Neural cell (in vitro differentiated cells): ENCODE results near the gene KCNQ2. TPM values are rescaled to one million over a fixed set of nuclear protein-coding genes. Genes with fewer than 3 reads are reported as not detected.

ENCODE experiments used
- H2AFZ ChIP-seq: fragments of 200-600, 300-800 bp; sonication (generic), shearing (Covaris generic); 2 replicates; pipeline ENCODE4 v1.6.0; 2014; ENCODE audit warnings: low read depth, mild to moderate bottlenecking, antibody characterized with exemption, low read length, moderate library complexity
- H3F3A ChIP-seq: fragments of 200-600 bp; shearing (Covaris generic); 2 replicates; pipeline ENCODE4 v1.6.1; 2016; ENCODE audit warnings: mild to moderate bottlenecking, moderate library complexity, mixed read lengths, antibody characterized with exemption, low read length; ENCODE audit not compliant: insufficient read depth, poor library complexity, severe bottlenecking
- H3K27ac ChIP-seq: fragments of 200-600, 300-800 bp; sonication (generic), shearing (Covaris generic); 2 replicates; pipeline ENCODE4 v1.5.1; 2014; ENCODE audit warnings: mild to moderate bottlenecking, low read length, moderate library complexity
- H3K27me3 ChIP-seq: fragments of 300-800, 200-600 bp; sonication (generic), shearing (Covaris generic); 2 replicates; pipeline ENCODE4 v1.6.0; 2014; ENCODE audit warnings: mild to moderate bottlenecking, low read depth, low read length, moderate library complexity; ENCODE audit not compliant: insufficient read depth
- H3K36me3 ChIP-seq: fragments of 300-800, 200-600 bp; sonication (generic), shearing (Covaris generic); 2 replicates; pipeline ENCODE4 v1.5.1; 2014; ENCODE audit warnings: mild to moderate bottlenecking, antibody characterized with exemption, low read length, moderate library complexity; ENCODE audit not compliant: insufficient read depth
- H3K4me2 ChIP-seq: fragments of 300-800, 200-600 bp; sonication (generic), shearing (Covaris generic); 2 replicates; pipeline ENCODE4 v1.6.0; 2014; ENCODE audit warnings: mild to moderate bottlenecking, low read length
- H3K4me3 ChIP-seq: fragments of 300-800, 200-600 bp; sonication (generic), shearing (Covaris generic); 2 replicates; pipeline ENCODE4 v1.5.1; 2014; ENCODE audit warnings: mild to moderate bottlenecking, low read length, moderate library complexity
- H3K79me2 ChIP-seq: fragments of 200-600 bp; shearing (Covaris generic); replicated peaks from 2 replicates; pipeline ENCODE4 v1.6.0; 2014; ENCODE audit warnings: mild to moderate bottlenecking, low read length, moderate library complexity; ENCODE audit not compliant: insufficient read depth
- H3K9ac ChIP-seq: fragments of 300-800, 200-600 bp; sonication (generic), shearing (Covaris generic); 2 replicates; pipeline ENCODE4 v1.6.1; 2016; ENCODE audit warnings: mild to moderate bottlenecking, low read length, mixed read lengths
- H3K9me2 ChIP-seq: fragments of 200-600 bp; shearing (Covaris generic); 2 replicates; pipeline ENCODE4 v1.6.1; 2016; ENCODE audit warnings: mild to moderate bottlenecking, low read length, mixed read lengths; ENCODE audit not compliant: insufficient read depth
- H3K9me3 ChIP-seq: fragments of 200-600, 300-800 bp; sonication (generic), shearing (Covaris generic); 2 replicates; pipeline ENCODE4 v1.6.1; 2016; ENCODE audit warnings: mild to moderate bottlenecking, mixed run types, low read length, moderate library complexity, mixed read lengths
- H4K20me1 ChIP-seq: fragments of 200-600 bp; shearing (Covaris generic); 2 replicates; pipeline ENCODE4 v1.6.1; 2016; ENCODE audit warnings: mild to moderate bottlenecking, mixed run types; ENCODE audit not compliant: insufficient read depth
- EP300 ChIP-seq: fragments of 450-650 bp; conservative IDR thresholded peaks from 2 replicates; pipeline ENCODE4 v1.6.1; 2014; ENCODE audit warnings: antibody characterized with exemption, mild to moderate bottlenecking, moderate library complexity; ENCODE audit not compliant: poor library complexity, severe bottlenecking
- EZH2 ChIP-seq: fragments of 200-600, 300-800 bp; shearing (Covaris generic), sonication (generic); IDR thresholded peaks from 2 replicates; pipeline ENCODE4 v1.6.1; 2014; ENCODE audit warnings: antibody characterized with exemption, low read length, borderline replicate concordance, mild to moderate bottlenecking; ENCODE audit not compliant: insufficient read depth, poor library complexity, severe bottlenecking
- MXI1 ChIP-seq: fragments of 450-650 bp; conservative IDR thresholded peaks from 2 replicates; pipeline ENCODE4 v1.6.1; 2014; ENCODE audit warnings: antibody characterized with exemption, mild to moderate bottlenecking; ENCODE audit not compliant: poor library complexity, severe bottlenecking
- POLR2AphosphoS5 ChIP-seq: IDR thresholded peaks from 2 replicates; pipeline ENCODE4 v1.6.1; 2012
- RAD21 ChIP-seq: fragments of 450-650 bp; conservative IDR thresholded peaks from 2 replicates; pipeline ENCODE4 v1.6.1; 2014; ENCODE audit warnings: antibody characterized with exemption, mild to moderate bottlenecking, moderate library complexity
- SMC3 ChIP-seq: fragments of 450-650 bp; conservative IDR thresholded peaks from 2 replicates; pipeline ENCODE4 v1.6.1; 2014; ENCODE audit warnings: antibody characterized with exemption, mild to moderate bottlenecking, moderate library complexity; ENCODE audit not compliant: poor library complexity
- TAF1 ChIP-seq: IDR thresholded peaks from 2 replicates; pipeline ENCODE4 v1.6.1; 2012; ENCODE audit warnings: low read depth
- polyA plus RNA-seq: library from polyadenylated mRNA; depleted of rRNA; stranded (reverse); fragments of >200 nt; gene quantifications from 2 replicates; pipeline ENCODE4 v1.2.3, GENCODE V29; 2014
- TF ChIP-seq, protein P1 (sequence below): IDR thresholded peaks from 2 replicates; pipeline ENCODE4 v1.6.1; 2012; ENCODE audit warnings: borderline replicate concordance
- TF ChIP-seq, protein P2 (sequence below): fragments of 450-650 bp; IDR thresholded peaks from 2 replicates; pipeline ENCODE4 v1.5.1; 2014; ENCODE audit warnings: antibody characterized with exemption, mild to moderate bottlenecking, moderate library complexity; ENCODE audit not compliant: poor library complexity, severe bottlenecking

The KCNQ2 gene
- polyA plus RNA-seq, 1 donor from 2014 or later, result 84.7 TPM

DNA sequence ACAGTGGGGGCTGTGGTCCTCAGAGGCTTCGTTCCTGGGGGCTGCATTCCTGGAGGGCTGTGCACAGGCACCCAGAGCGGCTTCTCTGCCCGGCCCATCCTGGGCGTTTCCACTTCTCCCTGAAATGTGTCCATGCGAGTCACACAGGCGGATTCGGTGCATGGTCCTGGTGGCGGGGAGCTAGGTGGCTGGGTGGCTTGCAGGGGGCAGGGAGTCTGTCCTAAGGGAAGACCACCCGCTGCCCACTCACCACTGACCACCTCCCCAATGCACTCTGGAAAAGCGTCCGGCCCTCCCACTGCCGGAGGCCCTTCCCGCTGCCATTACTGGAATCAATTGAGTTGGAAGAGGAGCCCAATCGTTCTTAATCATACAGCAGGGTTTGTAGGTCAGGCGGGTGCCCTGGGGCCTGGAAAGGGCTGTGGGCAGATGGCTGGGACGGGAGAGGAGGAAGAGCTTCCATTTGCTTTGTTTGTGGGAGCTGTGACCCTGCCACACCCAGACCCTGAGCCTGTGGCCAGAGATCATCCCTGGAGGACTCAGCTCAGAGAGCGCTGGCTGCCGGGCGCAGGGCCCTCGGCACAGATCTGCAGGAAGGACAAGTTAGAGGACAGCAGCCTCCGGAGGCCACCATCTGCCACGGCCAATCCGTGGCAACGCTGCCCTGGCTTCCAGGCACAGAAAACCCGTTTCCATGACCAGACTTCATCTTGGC lies 117.7 kb downstream of the KCNQ2 start:
- no peaks in the 10 kb centered on the region for H4K20me1 ChIP-seq
- no peak overlapping the region for H3K4me3 ChIP-seq
- no peaks in the 10 kb centered on the region for H3K36me3 ChIP-seq
- H3F3A ChIP-seq, result no peaks in the 10 kb centered on the region
- no peaks in the 10 kb centered on the region for H3K27me3 ChIP-seq
- H3K9me2 ChIP-seq, result no peaks in the 10 kb centered on the region
- no peak overlapping the region for H3K9ac ChIP-seq
- TF ChIP-seq SMC3 (no peak), POLR2AphosphoS5 (no peak), RAD21 (no peak), MXI1 (no peak), EP300 (no peak), TAF1 (no peak), EZH2 (no peak)
- TF ChIP-seq, protein P1, sequence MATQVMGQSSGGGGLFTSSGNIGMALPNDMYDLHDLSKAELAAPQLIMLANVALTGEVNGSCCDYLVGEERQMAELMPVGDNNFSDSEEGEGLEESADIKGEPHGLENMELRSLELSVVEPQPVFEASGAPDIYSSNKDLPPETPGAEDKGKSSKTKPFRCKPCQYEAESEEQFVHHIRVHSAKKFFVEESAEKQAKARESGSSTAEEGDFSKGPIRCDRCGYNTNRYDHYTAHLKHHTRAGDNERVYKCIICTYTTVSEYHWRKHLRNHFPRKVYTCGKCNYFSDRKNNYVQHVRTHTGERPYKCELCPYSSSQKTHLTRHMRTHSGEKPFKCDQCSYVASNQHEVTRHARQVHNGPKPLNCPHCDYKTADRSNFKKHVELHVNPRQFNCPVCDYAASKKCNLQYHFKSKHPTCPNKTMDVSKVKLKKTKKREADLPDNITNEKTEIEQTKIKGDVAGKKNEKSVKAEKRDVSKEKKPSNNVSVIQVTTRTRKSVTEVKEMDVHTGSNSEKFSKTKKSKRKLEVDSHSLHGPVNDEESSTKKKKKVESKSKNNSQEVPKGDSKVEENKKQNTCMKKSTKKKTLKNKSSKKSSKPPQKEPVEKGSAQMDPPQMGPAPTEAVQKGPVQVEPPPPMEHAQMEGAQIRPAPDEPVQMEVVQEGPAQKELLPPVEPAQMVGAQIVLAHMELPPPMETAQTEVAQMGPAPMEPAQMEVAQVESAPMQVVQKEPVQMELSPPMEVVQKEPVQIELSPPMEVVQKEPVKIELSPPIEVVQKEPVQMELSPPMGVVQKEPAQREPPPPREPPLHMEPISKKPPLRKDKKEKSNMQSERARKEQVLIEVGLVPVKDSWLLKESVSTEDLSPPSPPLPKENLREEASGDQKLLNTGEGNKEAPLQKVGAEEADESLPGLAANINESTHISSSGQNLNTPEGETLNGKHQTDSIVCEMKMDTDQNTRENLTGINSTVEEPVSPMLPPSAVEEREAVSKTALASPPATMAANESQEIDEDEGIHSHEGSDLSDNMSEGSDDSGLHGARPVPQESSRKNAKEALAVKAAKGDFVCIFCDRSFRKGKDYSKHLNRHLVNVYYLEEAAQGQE, result no peak
- TF ChIP-seq, protein P2, sequence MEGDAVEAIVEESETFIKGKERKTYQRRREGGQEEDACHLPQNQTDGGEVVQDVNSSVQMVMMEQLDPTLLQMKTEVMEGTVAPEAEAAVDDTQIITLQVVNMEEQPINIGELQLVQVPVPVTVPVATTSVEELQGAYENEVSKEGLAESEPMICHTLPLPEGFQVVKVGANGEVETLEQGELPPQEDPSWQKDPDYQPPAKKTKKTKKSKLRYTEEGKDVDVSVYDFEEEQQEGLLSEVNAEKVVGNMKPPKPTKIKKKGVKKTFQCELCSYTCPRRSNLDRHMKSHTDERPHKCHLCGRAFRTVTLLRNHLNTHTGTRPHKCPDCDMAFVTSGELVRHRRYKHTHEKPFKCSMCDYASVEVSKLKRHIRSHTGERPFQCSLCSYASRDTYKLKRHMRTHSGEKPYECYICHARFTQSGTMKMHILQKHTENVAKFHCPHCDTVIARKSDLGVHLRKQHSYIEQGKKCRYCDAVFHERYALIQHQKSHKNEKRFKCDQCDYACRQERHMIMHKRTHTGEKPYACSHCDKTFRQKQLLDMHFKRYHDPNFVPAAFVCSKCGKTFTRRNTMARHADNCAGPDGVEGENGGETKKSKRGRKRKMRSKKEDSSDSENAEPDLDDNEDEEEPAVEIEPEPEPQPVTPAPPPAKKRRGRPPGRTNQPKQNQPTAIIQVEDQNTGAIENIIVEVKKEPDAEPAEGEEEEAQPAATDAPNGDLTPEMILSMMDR, result no peak
- no peak overlapping the region for H2AFZ ChIP-seq
- H3K9me3 ChIP-seq, result no peaks in the 10 kb centered on the region
- H3K27ac ChIP-seq, result no peak overlapping the region
- no peaks in the 10 kb centered on the region for H3K79me2 ChIP-seq
- no peak overlapping the region for H3K4me2 ChIP-seq

DNA sequence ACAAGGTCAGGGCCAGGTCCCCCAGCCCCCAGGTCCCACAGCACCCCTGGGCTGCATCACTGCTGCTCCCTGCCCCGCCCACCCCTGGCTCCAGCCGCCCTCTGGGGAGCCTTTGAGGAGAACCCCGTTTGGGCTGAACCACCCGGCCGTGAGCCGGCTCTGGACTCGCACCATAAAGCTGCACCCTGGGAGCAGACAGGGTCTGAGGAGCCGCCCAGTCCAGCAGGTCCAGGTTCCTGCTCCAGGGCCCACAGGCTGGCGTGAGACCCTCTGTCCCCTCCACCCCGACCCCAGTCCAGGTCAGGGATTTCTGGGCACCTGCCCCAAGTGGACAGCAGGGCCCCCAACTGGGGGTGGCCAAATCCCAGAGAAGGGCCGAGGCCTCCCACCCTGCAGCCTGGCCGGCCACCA lies 119.6 kb downstream of the KCNQ2 start:
- Histone ChIP-seq H3K9me3 (no peaks in the 10 kb centered on the region), H3K9me2 (no peaks in the 10 kb centered on the region), H3K27ac (no peak overlapping the region), H4K20me1 (no peaks in the 10 kb centered on the region), H3K27me3 (no peaks in the 10 kb centered on the region), H3K36me3 (no peaks in the 10 kb centered on the region), H3K9ac (no peak overlapping the region), H3F3A (no peaks in the 10 kb centered on the region), H2AFZ (no peak overlapping the region), H3K4me3 (no peak overlapping the region), H3K4me2 (no peak overlapping the region), H3K79me2 (no peaks in the 10 kb centered on the region)
- TF ChIP-seq SMC3, result no peak
